CD4-positive, alpha-beta T cell treated with Interleukin-10 for 1 hour (primary cell): ENCODE data around the gene METTL17.
"Not testable (repeated sequence)": the region's sequence is repeated elsewhere in the genome, so short reads cannot be mapped to it uniquely, and the experiment has no call there.

ENCODE experiments used
- DNase-seq: peaks from one replicate; pipeline ENCODE4 v3.0.0-alpha.2; 2020

METTL17 gene

GRCh38 chr14:20989787-20990600 lies at the start of gene METTL17:
METTL17 (plus strand) TSS chr14:20989980; CDS start chr14:20990003, 23 bp downstream.
- peak; percentile 90 for DNase-seq

GRCh38 chr14:20945146-20945545 lies 44.6 kb upstream of the METTL17 start:
- not testable (repeated sequence) for DNase-seq

- not testable (repeated sequence) for DNase-seq
These were observed 43.1 kb upstream of the METTL17 start for GRCh38 chr14:20946707-20947106.

GRCh38 chr14:20954736-20955537 lies 34.8 kb upstream of the METTL17 start, which contains the start of gene RNASE2:
RNASE2 (plus strand) TSS chr14:20955487; CDS start chr14:20955772, 285 bp downstream.
- not testable (repeated sequence) for DNase-seq

GRCh38 chr14:20955538-20955873 lies 34.3 kb upstream of the METTL17 start:
- DNase-seq, result not testable (repeated sequence)

- peak; percentile 12 for DNase-seq
These were observed 33.3 kb upstream of the METTL17 start for GRCh38 chr14:20956376-20956976.

- DNase-seq, result not testable (repeated sequence)
These were observed 30.8 kb upstream of the METTL17 start for GRCh38 chr14:20958946-20959345.

GRCh38 chr14:20969336-20969735 lies 20.4 kb upstream of the METTL17 start:
- DNase-seq, result no peak

- no peak for DNase-seq
These were observed 19.2 kb upstream of the METTL17 start for GRCh38 chr14:20970647-20970982.

- peak; percentile 84 for DNase-seq
These were observed 18.6 kb upstream of the METTL17 start for GRCh38 chr14:20970983-20971704.

- no peak for DNase-seq
These were observed 18.1 kb upstream of the METTL17 start for GRCh38 chr14:20971705-20972021.

- no peak for DNase-seq
These were observed 16.3 kb upstream of the METTL17 start for GRCh38 chr14:20973501-20973900.

- no peak for DNase-seq
These were observed 13.5 kb upstream of the METTL17 start for GRCh38 chr14:20976291-20976690.

- DNase-seq, result no peak
These were observed 11.1 kb upstream of the METTL17 start for GRCh38 chr14:20978687-20979086.

- DNase-seq, result no peak
These were observed 8.9 kb upstream of the METTL17 start for GRCh38 chr14:20980906-20981305.

GRCh38 chr14:20982646-20983369 lies 7.0 kb upstream of the METTL17 start:
- no peak for DNase-seq

- DNase-seq, result not testable (repeated sequence)
These were observed 4.1 kb upstream of the METTL17 start for GRCh38 chr14:20985650-20986049.

- no peak for DNase-seq
These were observed 3.0 kb upstream of the METTL17 start for GRCh38 chr14:20986811-20987210.

- DNase-seq, result no peak
These were observed 886 bp upstream of the METTL17 start for GRCh38 chr14:20988717-20989470.

- no peak for DNase-seq
These were observed 351 bp upstream of the METTL17 start for GRCh38 chr14:20989471-20989786.

GRCh38 chr14:20996521-20996920 lies 6.7 kb downstream of the METTL17 start:
- DNase-seq, result no peak

- DNase-seq, result no peak
These were observed 7.3 kb downstream of the METTL17 start for GRCh38 chr14:20997115-20997514.
